Omental fat pad (tissue), 4 donors: ENCODE measurements around the gene KCNIP2. TPM values are rescaled to one million over a fixed set of nuclear protein-coding genes. Genes with fewer than 3 reads are reported as not detected.
A peak's percentile ranks its signal among the peaks of the same experiment; 100 is the strongest.

Experiments
- ATAC-seq: fragments of 150-250 bp; one replicate; pipeline ENCODE4 v1.9.1; 2016; ENCODE audit warnings: mild to moderate bottlenecking, moderate library complexity; ENCODE audit not compliant: low FRiP score
- DNase-seq: peaks from one replicate; pipeline ENCODE4 v3.0.0-alpha.2; 2019; ENCODE audit warnings: low spot score
- CTCF ChIP-seq, 3 donors: fragments of 450-650 bp; IDR thresholded peaks; one replicate each; pipeline ENCODE4 v1.5.1; 2016 to 2017; ENCODE audit warnings: antibody characterized with exemption in 3 of 3, mild to moderate bottlenecking in 3 of 3, moderate library complexity in 2 of 3
- total RNA-seq, 4 donors: library from RNA; depleted of rRNA; stranded (reverse); fragments of >200 nt; gene quantifications; one replicate each; pipeline ENCODE4 v1.1.0, GENCODE V29; 2016

Gene KCNIP2
- total RNA-seq = 100 to 1,000 TPM in 1 of 4 donors, 10 to 100 TPM in 3; 60.4 to 252 (median 80.3) TPM

DNA sequence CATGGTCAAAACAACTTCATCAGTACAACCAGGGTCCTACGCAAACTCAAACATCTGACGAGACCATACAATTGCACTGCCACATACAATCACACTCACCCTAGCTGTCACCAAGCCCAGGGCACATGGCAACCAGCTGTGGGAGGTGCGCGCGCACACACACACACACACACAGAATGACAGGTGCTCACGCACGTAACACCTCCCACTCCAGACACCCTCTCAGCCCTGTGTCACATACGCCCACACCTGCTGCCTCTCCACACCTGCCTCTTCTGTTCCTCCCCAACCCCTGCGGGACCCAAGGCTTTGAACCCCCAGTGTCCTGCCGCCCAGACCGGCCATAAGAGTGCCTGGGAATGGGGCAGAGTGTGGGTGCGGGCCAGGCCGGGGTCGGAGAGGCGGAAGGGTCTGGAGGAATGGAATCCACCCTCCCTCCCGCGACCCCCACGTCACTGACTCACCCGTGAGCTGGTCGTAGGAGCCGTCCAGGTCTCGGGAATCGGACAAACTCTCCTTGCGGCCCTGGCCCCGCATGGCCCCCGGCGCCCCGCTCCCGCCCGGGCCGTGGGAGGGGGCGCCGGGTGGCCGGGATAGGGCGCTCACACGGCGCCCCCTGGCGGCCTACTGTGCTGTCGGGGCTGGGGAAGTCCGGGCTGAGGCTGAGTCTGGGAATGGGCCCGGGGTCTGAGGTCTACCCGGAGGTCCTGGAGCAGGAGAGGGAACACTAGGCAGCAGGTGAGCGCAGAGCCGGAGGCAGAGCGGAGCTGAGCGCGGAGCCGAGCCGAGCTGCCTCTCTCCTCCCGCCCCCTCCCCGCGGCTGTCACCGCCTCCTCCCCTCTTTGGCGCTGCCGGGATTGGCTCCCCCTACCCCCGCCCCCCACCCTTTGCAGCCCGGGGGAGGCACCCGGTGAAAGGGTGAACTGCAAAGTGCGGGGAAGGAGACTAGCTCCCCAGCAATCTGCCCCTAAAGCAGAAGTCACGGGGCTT is at the start of gene KCNIP2:
Gene KCNIP2 (minus strand): TSS at position 769 of the 990 bp plus-strand sequence. CDS start 232 bp downstream, at position 537.
- ATAC-seq (no peak), DNase-seq (no peak)
- TF ChIP-seq CTCF (IDR thresholded peaks at IDR 0.05) = no peak

- no peak for ATAC-seq
- DNase-seq = no peak
- TF ChIP-seq CTCF (IDR thresholded peaks at IDR 0.05) = no peak
These were observed 49.3 kb upstream of the KCNIP2 start for GRCh38 chr10:101892782-101893391.

DNA sequence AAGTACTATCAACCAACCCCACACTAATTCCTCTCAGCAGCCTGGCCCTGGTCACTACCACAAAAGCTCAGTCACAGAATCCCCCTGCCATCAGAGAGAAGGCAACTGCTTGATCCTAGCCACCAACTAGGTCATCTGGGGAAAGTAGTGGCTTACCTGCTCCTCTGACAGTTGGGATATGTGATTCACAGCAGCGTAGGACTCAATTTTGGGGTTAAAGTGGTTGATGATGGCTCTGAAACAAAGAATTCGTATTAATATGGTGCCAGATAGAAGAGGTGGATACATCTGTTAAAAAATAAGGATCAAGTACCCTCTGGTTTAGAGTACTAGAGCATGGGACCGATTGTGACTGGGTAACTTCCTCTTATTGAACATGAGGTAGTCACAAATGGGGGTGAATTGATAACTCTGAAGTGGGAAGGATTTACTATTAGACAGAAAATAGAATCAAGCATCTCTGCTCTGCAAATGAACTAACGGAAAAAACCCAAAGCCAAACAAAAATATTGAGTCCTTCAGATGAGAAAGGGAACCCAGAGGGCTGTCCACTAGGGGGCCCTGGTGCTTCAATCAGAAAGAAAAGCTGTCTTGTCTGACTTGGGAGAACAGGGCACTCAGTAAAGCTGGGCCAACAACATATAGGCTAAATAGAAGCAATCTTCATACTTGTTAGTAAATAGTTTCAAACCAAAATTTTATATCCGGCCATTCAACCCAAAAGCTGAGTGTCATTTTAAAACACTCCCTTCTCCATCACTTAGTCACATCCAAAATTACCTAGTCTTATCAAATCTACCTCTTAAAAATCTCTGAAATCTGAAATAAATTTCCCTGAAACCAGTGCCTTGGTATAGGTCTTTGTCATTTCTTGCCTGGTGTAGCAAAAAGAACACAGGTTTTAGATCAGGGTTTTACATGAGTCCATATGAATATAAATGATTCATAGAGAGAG is 45.9 kb upstream of the KCNIP2 start:
- peak; percentile 54 for ATAC-seq
- peak; percentile 69 for DNase-seq
- TF ChIP-seq CTCF (IDR thresholded peaks at IDR 0.05) = no peak

GRCh38 chr10:101888251-101888949 is 44.8 kb upstream of the KCNIP2 start:
- ATAC-seq (no peak), DNase-seq (no peak)
- TF ChIP-seq CTCF (IDR thresholded peaks at IDR 0.05) = no peak

DNA sequence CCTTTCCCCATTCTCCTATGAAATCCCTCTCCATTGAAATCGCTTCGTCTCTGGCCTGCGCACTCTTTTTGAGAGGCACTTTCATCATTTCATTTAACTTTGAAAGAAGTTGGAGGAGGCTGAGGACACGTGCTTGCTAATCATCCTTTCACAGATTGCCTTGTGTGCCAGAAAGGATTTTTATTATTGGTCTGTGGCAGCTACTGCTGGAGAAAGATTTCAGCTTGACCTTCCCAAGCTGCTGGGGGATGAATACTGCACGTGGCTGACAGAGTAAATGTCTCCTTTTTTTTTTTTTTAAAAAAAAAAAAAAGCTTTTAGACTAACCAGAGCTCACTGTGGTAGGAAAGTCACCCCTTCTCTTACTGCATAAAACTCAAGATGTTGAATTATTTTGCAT is 44.2 kb upstream of the KCNIP2 start:
- no peak for ATAC-seq
- TF ChIP-seq CTCF (IDR thresholded peaks at IDR 0.05) = no peak
- no peak for DNase-seq
